IMR-90 (cell line): ENCODE measurements around the gene DOK1. TPM values are rescaled to one million over a fixed set of nuclear protein-coding genes. Genes with fewer than 3 reads are reported as not detected.

Source experiments
- ATAC-seq: fragments of 200-7000 bp; cut with Tn5 transposase; 2 replicates; pipeline ENCODE4 v1.9.1; 2020; ENCODE audit warnings: low read depth, mild to moderate bottlenecking, moderate library complexity
- BruUV-seq: library from RNA; stranded (reverse); fragments of 400-500 nt; replicated peaks from 2 replicates; lab custom pipeline; 2021; lab: Mats Ljungman, UMichigan
- CTCF ChIA-PET: fragments of 300-600 bp; formaldehyde crosslinking; extraction: SDS; loops from one replicate; lab custom pipeline; 2021; ENCODE audit warnings: antibody characterized with exemption; lab: Yijun Ruan, JAX
- POLR2A ChIA-PET: fragments of 300-600 bp; sonication (Branson Sonifier 250); formaldehyde crosslinking; loops from one replicate; lab custom pipeline; 2022; ENCODE audit warnings: antibody characterized with exemption; ENCODE audit not compliant: unreplicated experiment; lab: Charles Lee
- DNase-seq: peaks from one replicate; pipeline ENCODE4 v3.0.0; 2013
- H2AFZ ChIP-seq: replicated peaks from 2 replicates; pipeline ENCODE3; 2013; ENCODE audit warnings: low read length, mild to moderate bottlenecking; ENCODE audit not compliant: poor library complexity
- H2AK5ac ChIP-seq: 2 replicates; pipeline ENCODE4 v1.6.1; 2013; ENCODE audit warnings: low read depth, low read length, inconsistent platforms
- H2AK9ac ChIP-seq: replicated peaks from 2 replicates; pipeline ENCODE3; 2013; ENCODE audit warnings: mild to moderate bottlenecking, low read depth, low read length, moderate library complexity; ENCODE audit not compliant: poor library complexity
- H2BK120ac ChIP-seq: 2 replicates; pipeline ENCODE4 v1.6.1; 2013; ENCODE audit warnings: low read depth, low read length, inconsistent platforms
- H2BK15ac ChIP-seq: 3 replicates; pipeline ENCODE4 v1.6.1; 2013; ENCODE audit warnings: low read depth, low read length, inconsistent platforms
- H2BK20ac ChIP-seq: 2 replicates; pipeline ENCODE4 v1.6.1; 2013; ENCODE audit warnings: low read depth, mild to moderate bottlenecking, inconsistent platforms, low read length, moderate library complexity
- H2BK5ac ChIP-seq: 2 replicates; pipeline ENCODE4 v1.6.1; 2013; ENCODE audit warnings: mild to moderate bottlenecking, low read depth, low read length, inconsistent platforms; ENCODE audit not compliant: poor library complexity, severe bottlenecking
- H3K14ac ChIP-seq: replicated peaks from 2 replicates; pipeline ENCODE4 v1.6.1; 2013; ENCODE audit warnings: low read depth, low read length, inconsistent platforms
- H3K18ac ChIP-seq: 2 replicates; pipeline ENCODE4 v1.6.1; 2013; ENCODE audit warnings: low read depth, low read length, control low read depth
- H3K23ac ChIP-seq: 2 replicates; pipeline ENCODE4 v1.6.1; 2013; ENCODE audit warnings: low read depth, low read length, inconsistent platforms
- H3K27ac ChIP-seq: 2 replicates; pipeline ENCODE4 v1.5.1; 2013; ENCODE audit warnings: mild to moderate bottlenecking, control low read depth, low read length; ENCODE audit not compliant: insufficient read depth
- H3K27me3 ChIP-seq: 2 replicates; pipeline ENCODE4 v1.6.1; 2013; ENCODE audit warnings: low read length; ENCODE audit not compliant: control insufficient read depth, insufficient read depth
- H3K36me3 ChIP-seq: 2 replicates; pipeline ENCODE4 v1.6.1; 2013; ENCODE audit warnings: low read length, mixed read lengths; ENCODE audit not compliant: control insufficient read depth, insufficient read depth
- H3K4ac ChIP-seq: 2 replicates; pipeline ENCODE4 v1.6.1; 2013; ENCODE audit warnings: low read depth, low read length, inconsistent platforms
- H3K4me1 ChIP-seq: 2 replicates; pipeline ENCODE4 v1.6.1; 2013; ENCODE audit warnings: low read length, mixed read lengths; ENCODE audit not compliant: control insufficient read depth, insufficient read depth
- H3K4me2 ChIP-seq: 2 replicates; pipeline ENCODE4 v1.6.1; 2013; ENCODE audit warnings: low read depth, mild to moderate bottlenecking, control low read depth, low read length, moderate library complexity
- H3K4me3 ChIP-seq: 2 replicates; pipeline ENCODE4 v1.5.1; 2013; ENCODE audit warnings: low read depth, mild to moderate bottlenecking, control low read depth, low read length, moderate library complexity; ENCODE audit not compliant: insufficient read depth
- H3K56ac ChIP-seq: 2 replicates; pipeline ENCODE4 v1.6.1; 2013; ENCODE audit warnings: low read length, inconsistent platforms; ENCODE audit not compliant: insufficient read depth; ENCODE audit errors: extremely low read depth
- H3K79me1 ChIP-seq, 2 experiments: 2 replicates each; pipeline ENCODE4 v1.6.1; 2013; ENCODE audit warnings: low read length in 2 of 2, inconsistent platforms in 1 of 2, low read depth in 1 of 2
- H3K9ac ChIP-seq: 2 replicates; pipeline ENCODE4 v1.6.1; 2013; ENCODE audit warnings: low read depth, low read length, control low read depth
- H3K9me1 ChIP-seq: 2 replicates; pipeline ENCODE4 v1.6.1; 2013; ENCODE audit warnings: low read length, inconsistent platforms; ENCODE audit not compliant: insufficient read depth
- H3K9me3 ChIP-seq: 2 replicates; pipeline ENCODE4 v1.6.1; 2013; ENCODE audit warnings: low read length; ENCODE audit not compliant: control insufficient read depth, insufficient read depth
- H4K20me1 ChIP-seq: 2 replicates; pipeline ENCODE4 v1.6.1; 2013; ENCODE audit warnings: low read length, inconsistent platforms; ENCODE audit not compliant: insufficient read depth
- H4K5ac ChIP-seq: 2 replicates; pipeline ENCODE4 v1.6.1; 2013; ENCODE audit warnings: mild to moderate bottlenecking, low read depth, low read length, control low read depth
- H4K8ac ChIP-seq, 2 experiments: 2 replicates each; pipeline ENCODE4 v1.6.1; 2013; ENCODE audit warnings: low read depth in 2 of 2, low read length in 2 of 2, control low read depth in 1 of 2, inconsistent platforms in 1 of 2
- H4K91ac ChIP-seq: 2 replicates; pipeline ENCODE4 v1.6.1; 2013; ENCODE audit warnings: low read depth, low read length, inconsistent platforms; ENCODE audit not compliant: insufficient read depth
- BHLHE40 ChIP-seq: fragments of 150-350 bp; IDR thresholded peaks from 2 replicates; pipeline ENCODE4 v1.6.1; 2016; ENCODE audit warnings: mild to moderate bottlenecking, low read depth, low read length
- CEBPB ChIP-seq: IDR thresholded peaks from 2 replicates; pipeline ENCODE4 v1.6.1; 2012; ENCODE audit warnings: low read depth, low read length, improper control_type of control experiment
- CHD1 ChIP-seq: IDR thresholded peaks from 2 replicates; pipeline ENCODE4 v1.6.1; 2012; ENCODE audit warnings: low read depth, low read length, improper control_type of control experiment
- FOS ChIP-seq: fragments of 150-350 bp; IDR thresholded peaks from 2 replicates; pipeline ENCODE4 v1.6.1; 2016; ENCODE audit warnings: low read depth, low read length
- MAFK ChIP-seq: IDR thresholded peaks from 2 replicates; pipeline ENCODE4 v1.6.1; 2012; ENCODE audit warnings: low read depth, low read length, improper control_type of control experiment
- MAZ ChIP-seq: IDR thresholded peaks from 2 replicates; pipeline ENCODE4 v1.6.1; 2012; ENCODE audit warnings: low read depth, mild to moderate bottlenecking, low read length, improper control_type of control experiment, moderate library complexity, borderline replicate concordance
- MXI1 ChIP-seq: IDR thresholded peaks from 2 replicates; pipeline ENCODE4 v1.6.1; 2012; ENCODE audit warnings: low read depth, mild to moderate bottlenecking, low read length, moderate library complexity, borderline replicate concordance
- NFE2L2 ChIP-seq: fragments of 150-350 bp; IDR thresholded peaks from 2 replicates; pipeline ENCODE4 v1.6.1; 2016; ENCODE audit warnings: low read depth, mild to moderate bottlenecking, low read length
- POLR2A ChIP-seq: IDR thresholded peaks from 2 replicates; pipeline ENCODE4 v1.6.1; 2012; ENCODE audit warnings: mild to moderate bottlenecking, low read depth, low read length
- RAD21 ChIP-seq: IDR thresholded peaks from 2 replicates; pipeline ENCODE4 v1.6.1; 2012; ENCODE audit warnings: low read length, improper control_type of control experiment
- RCOR1 ChIP-seq: IDR thresholded peaks from 2 replicates; pipeline ENCODE4 v1.6.1; 2012; ENCODE audit warnings: mild to moderate bottlenecking, low read length, improper control_type of control experiment; ENCODE audit not compliant: insufficient replicate concordance
- RFX5 ChIP-seq: IDR thresholded peaks from 2 replicates; pipeline ENCODE4 v1.8.0; 2012; ENCODE audit warnings: low read depth, mild to moderate bottlenecking, low read length, moderate library complexity
- SMC3 ChIP-seq: fragments of 150-350 bp; IDR thresholded peaks from 2 replicates; pipeline ENCODE4 v1.6.1; 2016; ENCODE audit warnings: low read depth, mild to moderate bottlenecking, antibody characterized with exemption, low read length, moderate library complexity
- WGBS, 2 experiments: methylation state at CpG; one replicate each; pipeline versions ENCODE4 v1.1.5 to v1.1.7; 2013; ENCODE audit warnings: missing lambda C conversion rate in 2 of 2; ENCODE audit not compliant: insufficient read length in 1 of 2; ENCODE audit errors: extremely low coverage in 2 of 2; 5-methylcytosine and 5-hydroxymethylcytosine counted together
- dilution Hi-C: fragments of 300-500 bp; cut with HindIII; formaldehyde crosslinking; loops from one replicate; pipeline ENCODE4 v1.14.3; 2018; ENCODE audit warnings: low sequenced_read_pairs; ENCODE audit not compliant: unreplicated experiment
- in situ Hi-C: fragments of 300-500 bp; cut with MboI; formaldehyde crosslinking; loops from 3 replicates; pipeline ENCODE4 v1.14.3; 2019; ENCODE audit warnings: low sequenced_read_pairs, inconsistent platforms, mixed read lengths
- intact Hi-C: fragments of 100-400 bp; cut with micrococcal nuclease; formaldehyde crosslinking; loops from 2 replicates; pipeline ENCODE4 v1.10.0; 2022
- polyA plus RNA-seq, 3 experiments: library from polyadenylated mRNA; depleted of rRNA; stranded (reverse); fragments of >200 nt; gene quantifications; 2 replicates each; pipeline ENCODE4 v1.2.3, GENCODE V29; 2012; ENCODE audit warnings: low replicate concordance in 1 of 3
- total RNA-seq: library from RNA; depleted of rRNA; stranded (reverse); fragments of >200 nt; gene quantifications from 2 replicates; pipeline ENCODE4 v1.2.3, GENCODE V29; 2012
- TF ChIP-seq, protein P1 (sequence below): fragments of 150-350 bp; IDR thresholded peaks from 2 replicates; pipeline ENCODE4 v1.6.1; 2016; ENCODE audit warnings: low read depth, mild to moderate bottlenecking, low read length, moderate library complexity, borderline replicate concordance
- TF ChIP-seq, protein P2 (sequence below): fragments of 150-350 bp; IDR thresholded peaks from 2 replicates; pipeline ENCODE4 v1.6.1; 2017; ENCODE audit warnings: mild to moderate bottlenecking, antibody characterized with exemption, low read length, low read depth
- TF ChIP-seq, protein P3 (sequence below): conservative IDR thresholded peaks from 2 replicates; pipeline ENCODE4 v1.5.1; 2012; ENCODE audit warnings: mild to moderate bottlenecking, low read depth, low read length, improper control_type of control experiment

Gene DOK1
- total and polyA plus RNA-seq, 2 of the 4 experiments (the other 2 are of a cell fraction), result 15.4 to 17.6 TPM

DNA sequence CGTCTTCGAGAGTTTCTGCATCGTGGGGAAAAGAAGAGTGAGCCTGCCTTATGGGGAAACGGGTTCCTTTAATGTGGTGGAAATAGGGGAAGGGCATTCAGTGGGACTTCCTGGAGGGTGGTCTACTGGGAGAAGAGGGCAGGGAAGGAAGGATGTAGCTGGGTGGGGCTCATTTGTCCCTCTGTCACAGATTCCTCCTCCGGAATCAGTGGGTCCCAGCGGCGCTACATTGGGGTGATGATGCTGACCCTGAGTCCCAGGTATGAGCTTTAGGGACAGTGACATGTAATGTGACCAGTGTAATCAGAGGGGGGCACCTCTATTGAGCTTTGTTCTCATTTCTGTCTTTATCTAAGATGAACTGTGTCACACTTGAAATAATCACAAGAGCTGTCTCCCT is 22.9 kb upstream of the DOK1 start:
- Histone ChIP-seq H3K4ac (0 out of 2 replicates have a peak overlapping the region, but pooled peaks have one; percentile 89), H4K20me1 (peaks cover 13% of the 10 kb centered on the region), H4K5ac (peak overlapping the region; percentile 38; the same call in 1 of the 2 replicates), H3K14ac (no peak overlapping the region), H4K8ac (peak overlapping the region in 1 of 2 experiments; percentile 71; a peak in 1 of 4 replicates), H3K36me3 (peaks cover 37% of the 10 kb centered on the region), H3K56ac (no peak overlapping the region), H2AK9ac (peak overlapping the region; percentile 100), H3K9me1 (peaks cover 17% of the 10 kb centered on the region), H3K9me3 (no peaks in the 10 kb centered on the region), H3K27ac (no peak overlapping the region), H2BK20ac (no peak overlapping the region), H3K23ac (no peak overlapping the region), H3K79me1 (peaks cover 32 to 49% of the 10 kb centered on the region in 2 experiments), H3K4me2 (no peak overlapping the region), H3K4me3 (no peak overlapping the region), H3K9ac (peak overlapping the region; percentile 90; the same call in 1 of the 2 replicates), H2BK120ac (no peak overlapping the region), H2BK15ac (no peak overlapping the region), H3K18ac (no peak overlapping the region), H4K91ac (no peak overlapping the region; the same call in 1 of the 2 replicates), H3K27me3 (no peaks in the 10 kb centered on the region), H2AFZ (no peak overlapping the region), H3K4me1 (peaks cover 12% of the 10 kb centered on the region), H2AK5ac (peak overlapping the region; percentile 61; the same call in 1 of the 2 replicates), H2BK5ac (no peak overlapping the region)
- BruUV-seq, result no TSS peak
- CTCF ChIA-PET, result interaction anchor here (1.3 to 3.0 kb wide), 2 partner anchors 48 to 56 kb away, joined by 3 to 14 read pairs; no protein-coding TSS in a partner anchor
- DNase-seq, result no peak
- ATAC-seq, result no peak
- POLR2A ChIA-PET, result no interaction called here
- intact Hi-C loops (no loop called here), in situ Hi-C loops (no loop called here), dilution Hi-C loops (no loop called here)
- TF ChIP-seq, protein P1, sequence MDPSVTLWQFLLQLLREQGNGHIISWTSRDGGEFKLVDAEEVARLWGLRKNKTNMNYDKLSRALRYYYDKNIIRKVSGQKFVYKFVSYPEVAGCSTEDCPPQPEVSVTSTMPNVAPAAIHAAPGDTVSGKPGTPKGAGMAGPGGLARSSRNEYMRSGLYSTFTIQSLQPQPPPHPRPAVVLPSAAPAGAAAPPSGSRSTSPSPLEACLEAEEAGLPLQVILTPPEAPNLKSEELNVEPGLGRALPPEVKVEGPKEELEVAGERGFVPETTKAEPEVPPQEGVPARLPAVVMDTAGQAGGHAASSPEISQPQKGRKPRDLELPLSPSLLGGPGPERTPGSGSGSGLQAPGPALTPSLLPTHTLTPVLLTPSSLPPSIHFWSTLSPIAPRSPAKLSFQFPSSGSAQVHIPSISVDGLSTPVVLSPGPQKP, result no peak
- TF ChIP-seq, protein P2, sequence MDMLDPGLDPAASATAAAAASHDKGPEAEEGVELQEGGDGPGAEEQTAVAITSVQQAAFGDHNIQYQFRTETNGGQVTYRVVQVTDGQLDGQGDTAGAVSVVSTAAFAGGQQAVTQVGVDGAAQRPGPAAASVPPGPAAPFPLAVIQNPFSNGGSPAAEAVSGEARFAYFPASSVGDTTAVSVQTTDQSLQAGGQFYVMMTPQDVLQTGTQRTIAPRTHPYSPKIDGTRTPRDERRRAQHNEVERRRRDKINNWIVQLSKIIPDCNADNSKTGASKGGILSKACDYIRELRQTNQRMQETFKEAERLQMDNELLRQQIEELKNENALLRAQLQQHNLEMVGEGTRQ, result no peak
- TF ChIP-seq, protein P3, sequence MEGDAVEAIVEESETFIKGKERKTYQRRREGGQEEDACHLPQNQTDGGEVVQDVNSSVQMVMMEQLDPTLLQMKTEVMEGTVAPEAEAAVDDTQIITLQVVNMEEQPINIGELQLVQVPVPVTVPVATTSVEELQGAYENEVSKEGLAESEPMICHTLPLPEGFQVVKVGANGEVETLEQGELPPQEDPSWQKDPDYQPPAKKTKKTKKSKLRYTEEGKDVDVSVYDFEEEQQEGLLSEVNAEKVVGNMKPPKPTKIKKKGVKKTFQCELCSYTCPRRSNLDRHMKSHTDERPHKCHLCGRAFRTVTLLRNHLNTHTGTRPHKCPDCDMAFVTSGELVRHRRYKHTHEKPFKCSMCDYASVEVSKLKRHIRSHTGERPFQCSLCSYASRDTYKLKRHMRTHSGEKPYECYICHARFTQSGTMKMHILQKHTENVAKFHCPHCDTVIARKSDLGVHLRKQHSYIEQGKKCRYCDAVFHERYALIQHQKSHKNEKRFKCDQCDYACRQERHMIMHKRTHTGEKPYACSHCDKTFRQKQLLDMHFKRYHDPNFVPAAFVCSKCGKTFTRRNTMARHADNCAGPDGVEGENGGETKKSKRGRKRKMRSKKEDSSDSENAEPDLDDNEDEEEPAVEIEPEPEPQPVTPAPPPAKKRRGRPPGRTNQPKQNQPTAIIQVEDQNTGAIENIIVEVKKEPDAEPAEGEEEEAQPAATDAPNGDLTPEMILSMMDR, result no peak
- TF ChIP-seq RFX5 (no peak), CHD1 (no peak), BHLHE40 (no peak), MXI1 (no peak), MAZ (no peak), RCOR1 (no peak), NFE2L2 (no peak), SMC3 (no peak), MAFK (no peak), POLR2A (no peak), FOS (no peak), CEBPB (no peak), RAD21 (no peak)
- 81% methylated on average over 3 of the region's 7 CpGs; no CpG with 5 or more reads in 1 of the 2 experiments for WGBS, 2 experiments
